Renal pelvis (tissue), 4 donors: ENCODE data around the gene TACC2. TPM values are rescaled to one million over a fixed set of nuclear protein-coding genes. Genes with fewer than 3 reads are reported as not detected.
"Not testable (repeated sequence)": the region's sequence is repeated elsewhere in the genome, so short reads cannot be mapped to it uniquely, and the experiment has no call there.

ENCODE experiments used
- DNase-seq: peaks from one replicate; pipeline ENCODE4 v3.0.0-alpha.2; 2013
- polyA plus RNA-seq, 3 donors: library from polyadenylated mRNA; unstranded; fragments of 120-200 nt; gene quantifications; one replicate each; pipeline ENCODE4 v1.2.1, GENCODE V29; 2013; ENCODE audit not compliant: insufficient read length in 3 of 3

The TACC2 gene
- polyA plus RNA-seq, 3 donors, result 45.2 to 55.7 (median 51.4) TPM

GRCh38 chr10:121978511-121978910, 10.5 kb upstream of the TACC2 start:
- DNase-seq, result no peak

GRCh38 chr10:121981346-121981745, 7.6 kb upstream of the TACC2 start:
- DNase-seq, result no peak

- no peak for DNase-seq
Observed at GRCh38 chr10:121983852-121984251, 5.1 kb upstream of the TACC2 start.

GRCh38 chr10:121984463-121984862, 4.5 kb upstream of the TACC2 start:
- DNase-seq, result no peak

GRCh38 chr10:121990015-121990677, 1.2 kb downstream of the TACC2 start:
- no peak for DNase-seq

- DNase-seq, result not testable (repeated sequence)
Observed at GRCh38 chr10:121991727-121992126, 2.8 kb downstream of the TACC2 start.

GRCh38 chr10:121994429-121994941, 5.5 kb downstream of the TACC2 start:
- no peak for DNase-seq

- no peak for DNase-seq
Observed at GRCh38 chr10:121998462-121998861, 9.5 kb downstream of the TACC2 start.

GRCh38 chr10:121999301-121999700, 10.3 kb downstream of the TACC2 start:
- no peak for DNase-seq

GRCh38 chr10:122001698-122002097, 12.7 kb downstream of the TACC2 start:
- DNase-seq, result no peak

GRCh38 chr10:122007415-122007814, 18.5 kb downstream of the TACC2 start:
- DNase-seq, result no peak

GRCh38 chr10:122010405-122011050, 21.6 kb downstream of the TACC2 start:
- DNase-seq, result no peak

- no peak for DNase-seq
Observed at GRCh38 chr10:122012731-122013130, 23.8 kb downstream of the TACC2 start.

GRCh38 chr10:122013311-122013780, 24.4 kb downstream of the TACC2 start:
- no peak for DNase-seq

- DNase-seq, result no peak
Observed at GRCh38 chr10:122014652-122015248, 25.8 kb downstream of the TACC2 start.

- not testable (repeated sequence) for DNase-seq
Observed at GRCh38 chr10:122017926-122018325, 29.0 kb downstream of the TACC2 start.

GRCh38 chr10:122018491-122018890, 29.5 kb downstream of the TACC2 start:
- no peak for DNase-seq

GRCh38 chr10:122018951-122019413, 30.0 kb downstream of the TACC2 start:
- DNase-seq, result peak; percentile 64

GRCh38 chr10:122019414-122019975, 30.5 kb downstream of the TACC2 start:
- peak; percentile 79 for DNase-seq

GRCh38 chr10:122020226-122020625, 31.3 kb downstream of the TACC2 start:
- DNase-seq, result no peak

GRCh38 chr10:122021379-122021778, 32.4 kb downstream of the TACC2 start:
- no peak for DNase-seq

GRCh38 chr10:122021828-122022227, 32.9 kb downstream of the TACC2 start:
- no peak for DNase-seq
